HG03342 (cell line): Measurements from ENCODE around the gene L3MBTL1.

Experiments
- ATAC-seq: cut with Tn5 transposase; IDR thresholded peaks from one replicate; pipeline ENCODE4 v1.9.1; 2021; ENCODE audit warnings: mild to moderate bottlenecking, moderate library complexity; ENCODE audit not compliant: unreplicated experiment

Gene L3MBTL1

GRCh38 chr20:43507150-43508080 is at the start of gene L3MBTL1:
TSS of gene L3MBTL1 (plus strand) at chr20:43507697. CDS start at chr20:43513504, 5,807 bp downstream.
- no peak for ATAC-seq

GRCh38 chr20:43458422-43458924 is 49.0 kb upstream of the L3MBTL1 start:
- no peak for ATAC-seq

GRCh38 chr20:43459022-43459942 is 48.2 kb upstream of the L3MBTL1 start:
- no peak for ATAC-seq

- ATAC-seq: no peak
Observed at GRCh38 chr20:43460172-43460829, 47.2 kb upstream of the L3MBTL1 start.

GRCh38 chr20:43460830-43461200 is 46.7 kb upstream of the L3MBTL1 start:
- ATAC-seq: no peak

- no peak for ATAC-seq
Observed at GRCh38 chr20:43461894-43462659, 45.4 kb upstream of the L3MBTL1 start.

GRCh38 chr20:43462660-43463526 is 44.6 kb upstream of the L3MBTL1 start:
- ATAC-seq: no peak

GRCh38 chr20:43463527-43464218 is 43.8 kb upstream of the L3MBTL1 start:
- no peak for ATAC-seq

GRCh38 chr20:43464219-43464790 is 43.2 kb upstream of the L3MBTL1 start:
- ATAC-seq: no peak

GRCh38 chr20:43465625-43465943 is 41.9 kb upstream of the L3MBTL1 start:
- no peak for ATAC-seq

GRCh38 chr20:43467589-43467988 is 39.9 kb upstream of the L3MBTL1 start:
- ATAC-seq: no peak

GRCh38 chr20:43472671-43473380 is 34.7 kb upstream of the L3MBTL1 start:
- ATAC-seq: no peak

- ATAC-seq: no peak
Observed at GRCh38 chr20:43473381-43473704, 34.2 kb upstream of the L3MBTL1 start.

GRCh38 chr20:43477193-43477592 is 30.3 kb upstream of the L3MBTL1 start:
- ATAC-seq: no peak

- no peak for ATAC-seq
Observed at GRCh38 chr20:43477619-43478018, 29.9 kb upstream of the L3MBTL1 start.

GRCh38 chr20:43490038-43490437 is 17.5 kb upstream of the L3MBTL1 start:
- no peak for ATAC-seq

- no peak for ATAC-seq
Observed at GRCh38 chr20:43492101-43492500, 15.4 kb upstream of the L3MBTL1 start.

- no peak for ATAC-seq
Observed at GRCh38 chr20:43495388-43495787, 12.1 kb upstream of the L3MBTL1 start.
